ENCODE data around the gene TOM1L2. TPM values are rescaled to one million over a fixed set of nuclear protein-coding genes. Genes with fewer than 3 reads are reported as not detected.

The TOM1L2 gene
- polyA plus RNA-seq, 4 donors: 33.3 to 46.1 (median 36.1) TPM

DNA sequence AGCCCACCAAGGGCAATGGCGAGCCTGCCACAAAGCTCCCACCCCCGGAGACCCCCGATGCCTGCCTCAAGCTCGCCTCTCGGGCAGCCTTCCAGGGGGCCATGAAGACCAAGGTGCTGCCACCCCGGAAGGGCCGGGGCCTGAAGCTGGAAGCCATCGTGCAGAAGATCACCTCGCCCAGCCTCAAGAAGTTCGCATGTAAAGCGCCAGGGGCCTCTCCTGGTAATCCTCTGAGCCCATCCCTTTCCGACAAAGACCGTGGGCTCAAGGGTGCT, 175.5 kb downstream of the TOM1L2 start:
- DNase-seq (ENCODE audit: low read depth in 4 of 4, low spot score in 3 of 4): no peak

DNA sequence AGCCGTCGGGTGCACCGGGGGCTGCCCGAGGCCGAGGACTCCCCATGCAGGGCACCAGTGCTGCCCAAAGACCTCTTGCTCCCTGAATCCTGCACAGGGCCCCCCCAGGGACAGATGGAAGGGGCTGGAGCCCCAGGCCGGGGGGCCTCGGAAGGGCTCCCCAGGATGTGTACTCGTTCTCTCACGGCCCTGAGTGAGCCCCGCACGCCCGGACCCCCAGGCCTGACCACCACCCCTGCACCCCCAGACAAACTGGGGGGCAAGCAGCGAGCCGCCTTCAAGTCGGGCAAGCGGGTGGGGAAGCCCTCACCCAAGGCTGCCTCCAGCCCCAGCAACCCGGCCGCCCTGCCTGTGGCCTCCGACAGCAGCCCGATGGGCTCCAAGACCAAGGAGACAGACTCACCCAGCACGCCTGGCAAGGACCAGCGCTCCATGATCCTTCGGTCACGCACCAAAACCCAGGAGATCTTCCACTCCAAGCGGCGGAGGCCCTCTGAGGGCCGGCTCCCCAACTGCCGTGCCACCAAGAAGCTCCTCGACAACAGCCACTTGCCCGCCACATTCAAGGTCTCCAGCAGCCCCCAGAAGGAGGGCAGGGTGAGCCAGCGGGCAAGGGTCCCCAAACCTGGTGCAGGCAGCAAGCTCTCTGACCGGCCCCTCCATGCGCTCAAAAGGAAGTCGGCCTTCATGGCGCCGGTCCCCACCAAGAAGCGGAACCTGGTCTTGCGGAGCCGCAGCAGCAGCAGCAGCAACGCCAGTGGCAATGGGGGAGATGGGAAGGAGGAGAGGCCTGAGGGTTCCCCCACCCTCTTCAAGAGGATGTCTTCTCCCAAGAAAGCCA, 176.0 kb downstream of the TOM1L2 start:
- no peak for DNase-seq (ENCODE audit: low read depth in 4 of 4, low spot score in 3 of 4)

DNA sequence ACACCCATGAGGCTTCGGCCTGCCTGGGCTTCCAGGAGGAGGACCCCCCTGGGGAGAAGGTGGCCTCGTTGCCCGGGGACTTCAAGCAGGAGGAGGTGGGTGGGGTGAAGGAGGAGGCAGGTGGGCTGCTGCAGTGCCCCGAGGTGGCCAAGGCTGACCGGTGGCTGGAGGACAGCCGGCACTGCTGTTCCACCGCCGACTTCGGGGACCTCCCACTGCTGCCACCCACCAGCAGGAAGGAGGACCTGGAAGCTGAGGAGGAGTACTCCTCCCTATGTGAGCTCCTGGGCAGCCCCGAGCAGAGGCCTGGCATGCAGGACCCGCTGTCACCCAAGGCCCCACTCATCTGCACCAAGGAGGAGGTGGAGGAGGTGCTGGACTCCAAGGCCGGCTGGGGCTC, 176.9 kb downstream of the TOM1L2 start:
- no peak for DNase-seq (ENCODE audit: low read depth in 4 of 4, low spot score in 3 of 4)

DNA sequence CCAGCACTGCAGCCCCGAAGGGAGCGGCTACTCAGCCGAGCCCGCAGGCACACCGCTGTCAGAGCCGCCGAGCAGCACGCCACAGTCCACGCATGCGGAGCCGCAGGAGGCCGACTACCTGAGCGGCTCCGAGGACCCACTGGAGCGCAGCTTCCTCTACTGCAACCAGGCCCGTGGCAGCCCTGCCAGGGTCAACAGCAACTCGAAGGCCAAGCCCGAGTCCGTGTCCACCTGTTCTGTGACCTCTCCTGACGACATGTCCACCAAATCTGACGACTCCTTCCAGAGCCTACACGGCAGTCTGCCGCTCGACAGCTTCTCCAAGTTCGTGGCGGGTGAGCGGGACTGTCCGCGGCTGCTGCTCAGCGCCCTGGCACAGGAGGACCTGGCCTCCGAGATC, 177.8 kb downstream of the TOM1L2 start:
- no peak for DNase-seq (ENCODE audit: low read depth in 4 of 4, low spot score in 3 of 4)

Other genes with a start within 250 kb of the TOM1L2 start
- gene SREBF1, start 135.4 kb downstream of the TOM1L2 start, polyA plus RNA-seq (ENCODE audit: insufficient read length in 4 of 4): 10 to 100 TPM; 39.2 to 64.0 (median 50.9) TPM
- gene DRC3, start 462 bp upstream of the TOM1L2 start, polyA plus RNA-seq (ENCODE audit: insufficient read length in 4 of 4): 10 to 100 TPM in 3 of 4 donors, 1 to 10 TPM in 1; 4.7 to 24.6 (median 13.5) TPM
- gene ATPAF2, start 66.8 kb upstream of the TOM1L2 start, polyA plus RNA-seq (ENCODE audit: insufficient read length in 4 of 4): 10 to 100 TPM; 17.4 to 35.4 (median 21.9) TPM
- 10 to 100 TPM; 13.3 to 16.2 (median 14.5) TPM for gene GID4, start 67.0 kb upstream of the TOM1L2 start, polyA plus RNA-seq (ENCODE audit: insufficient read length in 4 of 4)
- gene DRG2, start 115.5 kb upstream of the TOM1L2 start, polyA plus RNA-seq (ENCODE audit: insufficient read length in 4 of 4): 10 to 100 TPM; 29.6 to 44.7 (median 36.2) TPM
- gene MYO15A, start 136.4 kb upstream of the TOM1L2 start, polyA plus RNA-seq (ENCODE audit: insufficient read length in 4 of 4): 1 to 10 TPM; 2.9 to 6.2 (median 4.7) TPM
- 10 to 100 TPM; 58.8 to 70.6 (median 67.5) TPM for gene ALKBH5, start 211.4 kb upstream of the TOM1L2 start, polyA plus RNA-seq (ENCODE audit: insufficient read length in 4 of 4)